Left ventricle myocardium superior (tissue), 1 donor: Measurements from ENCODE around the gene ZNF121. TPM values are rescaled to one million over a fixed set of nuclear protein-coding genes. Genes with fewer than 3 reads are reported as not detected.
"Not testable (repeated sequence)": the region's sequence is repeated elsewhere in the genome, so short reads cannot be mapped to it uniquely, and the experiment has no call there.

Source experiments
- ATAC-seq: fragments of 200-7000 bp; cut with Tn5 transposase; one replicate; pipeline ENCODE4 v1.9.1; 2020; ENCODE audit warnings: mild to moderate bottlenecking, moderate library complexity
- DNase-seq: peaks from one replicate; pipeline ENCODE4 v3.0.0-alpha.2; 2020
- intact Hi-C: fragments of 100-400 bp; cut with micrococcal nuclease; formaldehyde crosslinking; loops from one replicate; pipeline ENCODE4 v1.11.0; 2022
- total RNA-seq: library from RNA; stranded (reverse); fragmentation: NEBNext Ultra II Directional; extraction: Animal tissue kit (Norgen Biotek cat#: 25700); gene quantifications from one replicate; pipeline ENCODE4 v1.2.1, GENCODE V29; 2021
- donor health status: DM: no; HTN: yes; CAD: no; lungs with severe emphysema.

ZNF121 gene
- total RNA-seq, 1 donor from 2014 or later: 21.5 TPM

DNA sequence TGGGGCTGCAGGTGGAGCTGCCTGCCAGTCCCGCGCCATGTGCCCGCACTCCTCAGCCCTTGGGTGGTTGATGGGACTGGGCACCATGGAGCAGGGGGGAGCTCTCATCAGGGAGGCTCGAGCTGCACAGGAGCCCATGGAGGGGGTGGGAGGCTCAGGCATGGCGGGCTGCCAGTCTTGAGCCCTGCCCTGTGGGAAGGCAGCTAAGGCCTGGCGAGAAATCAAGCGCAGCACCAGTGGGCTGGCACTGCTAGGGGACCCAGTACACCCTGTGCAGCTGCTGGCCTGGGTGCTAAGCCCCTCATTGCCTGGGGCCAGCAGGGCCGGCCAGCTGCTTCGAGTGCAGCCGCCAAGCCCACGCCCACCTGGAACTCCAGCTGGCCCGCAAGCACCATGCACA, 43.0 kb downstream of the ZNF121 start:
- ATAC-seq, intact Hi-C loops, DNase-seq: not testable (repeated sequence)

DNA sequence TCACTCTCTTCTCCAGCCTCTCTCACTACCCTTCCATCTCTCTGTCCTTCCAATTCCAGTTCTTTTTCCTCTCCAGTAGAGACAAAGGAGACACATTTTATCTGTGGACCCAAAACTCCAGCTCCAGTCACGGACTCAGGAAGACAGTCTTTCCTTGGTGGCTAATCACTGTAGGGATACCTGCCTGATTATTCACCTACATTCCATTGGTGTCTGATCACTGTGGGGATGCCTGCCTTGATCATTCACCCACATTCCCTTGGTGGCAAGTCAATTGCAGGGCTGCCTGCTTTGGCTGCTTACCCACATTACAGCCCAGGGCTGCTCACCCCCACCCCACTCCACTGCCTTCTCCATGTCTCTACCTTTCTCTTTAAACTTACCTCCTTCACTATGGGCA, 44.4 kb downstream of the ZNF121 start:
- intact Hi-C loops, DNase-seq, ATAC-seq: not testable (repeated sequence)

DNA sequence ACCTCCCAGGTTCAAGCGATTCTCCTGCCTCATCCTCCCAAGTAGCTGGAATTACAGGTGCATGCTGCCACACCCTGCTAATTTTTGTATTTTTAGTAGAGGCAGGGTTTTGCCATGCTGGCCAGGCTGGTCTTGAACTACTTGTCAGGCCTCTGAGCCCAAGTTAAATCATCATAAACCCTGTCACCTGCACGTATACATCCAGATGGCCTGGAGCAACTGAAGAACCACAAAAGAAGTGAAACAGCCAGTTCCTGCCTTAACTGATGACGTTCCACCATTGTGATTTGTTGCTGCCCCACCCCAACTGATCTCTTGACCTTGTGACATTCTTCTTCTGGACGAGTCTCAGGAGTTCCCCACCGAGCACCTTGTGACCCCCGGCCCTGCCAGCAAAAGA, 45.1 kb downstream of the ZNF121 start:
- intact Hi-C loops, DNase-seq, ATAC-seq: not testable (repeated sequence)

DNA sequence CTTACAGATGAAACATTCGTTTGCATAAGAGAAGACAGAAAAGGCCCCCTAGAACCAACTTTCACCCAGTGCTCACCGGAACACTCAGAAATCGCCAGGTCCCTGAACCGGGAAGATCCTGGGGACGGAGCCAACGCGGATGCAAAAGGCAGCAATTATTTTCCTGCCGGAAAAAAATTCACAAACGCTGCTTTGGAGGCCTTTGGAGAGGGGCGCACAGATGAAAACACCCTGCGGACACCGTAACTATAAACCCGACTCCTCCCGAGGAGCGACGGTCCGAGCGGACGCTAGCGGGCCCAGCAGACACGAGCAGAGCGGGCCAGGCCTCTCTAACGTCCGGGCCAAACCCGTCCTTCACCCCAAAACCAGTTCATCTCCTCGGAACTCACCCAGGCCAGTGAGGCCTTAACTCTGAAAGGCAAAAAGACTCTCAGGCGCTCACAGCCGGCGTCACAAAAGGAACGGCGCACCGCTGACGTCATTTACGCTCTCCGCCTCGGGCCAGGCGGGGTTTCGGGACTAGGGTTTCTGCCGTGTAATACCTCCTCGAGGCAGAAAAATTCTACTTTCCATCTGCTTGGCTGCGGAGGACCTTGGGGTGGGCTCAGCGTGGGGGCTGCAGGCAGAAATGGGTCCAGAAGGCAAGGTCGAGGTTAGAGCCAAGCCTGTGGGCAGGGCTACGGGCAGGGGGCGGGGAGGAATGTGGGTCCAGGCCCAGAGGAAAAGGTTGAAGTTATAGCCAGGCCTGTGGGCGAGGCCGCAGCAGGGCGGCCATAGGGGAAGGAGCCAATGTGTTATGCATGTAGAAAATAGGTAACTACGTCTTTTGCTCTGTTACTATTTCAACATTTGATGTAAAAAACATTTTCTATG, 45.9 kb downstream of the ZNF121 start, which contains the start of gene ZNF426:
Gene ZNF426 (minus strand): TSS at position 463 of the 876 bp plus-strand sequence. CDS start 2,413 bp downstream, outside the sequence.
- DNase-seq (peak; percentile 92), ATAC-seq (peak; percentile 98)
- intact Hi-C loops: no loop called here

DNA sequence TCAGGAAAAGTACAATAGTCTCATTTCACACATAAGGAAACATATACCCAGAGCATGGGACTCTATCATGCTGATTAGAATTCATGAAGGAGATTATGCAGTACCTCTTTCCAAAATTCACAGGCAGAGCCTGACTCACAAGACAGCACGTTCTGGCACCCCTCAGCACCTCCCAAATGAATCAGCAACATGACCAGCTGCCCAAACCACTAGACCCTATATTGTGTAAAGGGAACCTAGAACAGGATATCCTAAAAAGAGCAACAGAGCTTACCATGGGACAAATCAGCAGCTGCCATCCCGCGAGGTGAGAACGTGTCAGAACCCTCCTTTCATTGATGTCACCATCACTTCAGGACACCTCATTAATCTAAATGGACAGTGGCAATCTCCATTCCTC, 48.4 kb downstream of the ZNF121 start:
- no peak for DNase-seq
- no peak for ATAC-seq
- intact Hi-C loops: no loop called here

DNA sequence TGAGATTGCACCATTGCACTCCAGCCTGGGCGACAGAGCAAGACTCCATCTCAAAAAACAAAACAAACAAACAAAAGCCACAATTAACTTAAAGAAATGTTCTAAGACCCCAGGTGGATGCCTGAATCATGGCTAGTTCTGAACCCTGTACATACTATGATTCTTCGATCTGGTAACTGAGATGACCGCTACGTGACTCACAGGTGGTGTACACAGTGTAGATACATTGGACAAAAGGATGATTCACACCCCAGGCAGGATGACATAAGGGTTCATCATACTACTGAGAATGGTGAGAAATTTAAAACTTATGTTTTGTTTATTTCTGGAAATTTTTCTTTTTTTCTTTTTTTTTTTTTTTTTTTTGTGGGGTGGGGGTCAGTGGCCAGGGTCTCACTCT, 52.4 kb downstream of the ZNF121 start:
- intact Hi-C loops: no loop called here
- ATAC-seq (no peak), DNase-seq (no peak)

GRCh38 chr19:9528757-9529336, 55.5 kb downstream of the ZNF121 start:
- ATAC-seq: no peak
- intact Hi-C loops: no loop called here
- no peak for DNase-seq

GRCh38 chr19:9523885-9524474, 60.3 kb downstream of the ZNF121 start:
- ATAC-seq (no peak), DNase-seq (no peak)
- intact Hi-C loops: no loop called here

Other genes starting within 250 kb of the ZNF121 start
- gene ZNF177, start 221.5 kb downstream of the ZNF121 start, total RNA-seq: 3.8 TPM
- gene ZNF266, start 148.9 kb downstream of the ZNF121 start, total RNA-seq: 7.9 TPM
- gene ZNF560, start 85.9 kb downstream of the ZNF121 start, total RNA-seq: not detected
- 14.6 TPM for gene ZNF426, start 45.9 kb downstream of the ZNF121 start, total RNA-seq
- gene ZNF561, start 36.7 kb upstream of the ZNF121 start, total RNA-seq: 22.5 TPM
- 21.2 TPM for gene ZNF562, start 90.6 kb upstream of the ZNF121 start, total RNA-seq
- gene ZNF846, start 184.2 kb upstream of the ZNF121 start, total RNA-seq: 10.8 TPM
- gene FBXL12, start 234.6 kb upstream of the ZNF121 start, total RNA-seq: 11.2 TPM
- 580 TPM for gene UBL5, start 243.4 kb upstream of the ZNF121 start, total RNA-seq